Hepatocyte (in vitro differentiated cells): ENCODE data around the gene MACF1. TPM values are rescaled to one million over a fixed set of nuclear protein-coding genes. Genes with fewer than 3 reads are reported as not detected.

Source experiments
- DNase-seq: peaks from one replicate; pipeline ENCODE4 v3.0.0-alpha.2; 2016; ENCODE audit warnings: low spot score
- H2AFZ ChIP-seq: fragments of 200-600 bp; sonication (generic); 2 replicates; pipeline ENCODE4 v1.6.0; 2016; ENCODE audit warnings: antibody characterized with exemption, mild to moderate bottlenecking
- H3K27ac ChIP-seq: fragments of 200-600 bp; sonication (generic); 2 replicates; pipeline ENCODE4 v1.5.1; 2016; ENCODE audit warnings: mild to moderate bottlenecking
- H3K27me3 ChIP-seq: fragments of 200-600 bp; sonication (generic); 2 replicates; pipeline ENCODE4 v1.6.1; 2016
- H3K36me3 ChIP-seq: fragments of 200-600 bp; sonication (generic); replicated peaks from 2 replicates; pipeline ENCODE4 v1.5.1; 2016; ENCODE audit warnings: low read depth; ENCODE audit not compliant: insufficient read depth
- H3K4me1 ChIP-seq: fragments of 200-600 bp; sonication (generic); 2 replicates; pipeline ENCODE4 v1.5.1; 2016; ENCODE audit warnings: mild to moderate bottlenecking, moderate library complexity; ENCODE audit not compliant: insufficient read depth
- H3K4me2 ChIP-seq: fragments of 200-600 bp; sonication (generic); 2 replicates; pipeline ENCODE4 v1.6.0; 2016
- H3K4me3 ChIP-seq: fragments of 200-600 bp; sonication (generic); 2 replicates; pipeline ENCODE4 v1.5.1; 2016; ENCODE audit warnings: mild to moderate bottlenecking
- H3K79me2 ChIP-seq: fragments of 200-600 bp; sonication (generic); 2 replicates; pipeline ENCODE4 v1.6.0; 2017; ENCODE audit warnings: mild to moderate bottlenecking
- H3K9me2 ChIP-seq: fragments of 200-600 bp; sonication (generic); replicated peaks from 2 replicates; pipeline ENCODE4 v1.6.0; 2017; ENCODE audit warnings: mild to moderate bottlenecking; ENCODE audit not compliant: insufficient read depth
- H3K9me3 ChIP-seq: fragments of 200-600 bp; sonication (generic); 2 replicates; pipeline ENCODE4 v1.5.1; 2016; ENCODE audit warnings: low read depth, mild to moderate bottlenecking
- H4K20me1 ChIP-seq: fragments of 200-600 bp; sonication (generic); 2 replicates; pipeline ENCODE4 v1.6.0; 2016; ENCODE audit warnings: mild to moderate bottlenecking; ENCODE audit not compliant: insufficient read depth, poor library complexity, severe bottlenecking
- CTCF ChIP-seq: fragments of 200-600 bp; sonication (generic); IDR thresholded peaks from 2 replicates; pipeline ENCODE4 v1.5.1; 2016; ENCODE audit warnings: antibody characterized with exemption, mild to moderate bottlenecking; ENCODE audit not compliant: poor library complexity
- EZH2 ChIP-seq: fragments of 200-600 bp; sonication (generic); IDR thresholded peaks from 2 replicates; pipeline ENCODE4 v1.6.1; 2016; ENCODE audit warnings: antibody characterized with exemption, mild to moderate bottlenecking, borderline replicate concordance
- EZH2phosphoT487 ChIP-seq: fragments of 200-600 bp; sonication (generic); IDR thresholded peaks from one replicate; pipeline ENCODE4 v1.6.1; 2018; ENCODE audit warnings: antibody characterized with exemption, mild to moderate bottlenecking, low read depth, moderate library complexity; ENCODE audit not compliant: unreplicated experiment, severe bottlenecking
- WGBS: methylation state at CpG from one replicate; pipeline ENCODE4 v1.1.6; 2016; ENCODE audit warnings: low lambda C conversion rate; ENCODE audit errors: missing lambda C conversion rate; 5-methylcytosine and 5-hydroxymethylcytosine counted together
- polyA plus RNA-seq: library from polyadenylated mRNA; unstranded; fragments of >200 nt; fragmentation: Nextera tagmentation; extraction: Ambion mirVana; gene quantifications from 2 replicates; pipeline ENCODE4 v1.2.1, GENCODE V29; 2016
- total RNA-seq: library from RNA; depleted of rRNA; stranded (reverse); fragments of >200 nt; gene quantifications from 2 replicates; pipeline ENCODE4 v1.2.3, GENCODE V29; 2014

MACF1 gene
- total and polyA plus RNA-seq, 2 experiments from 2014 or later = 47.1 to 136 TPM

DNA sequence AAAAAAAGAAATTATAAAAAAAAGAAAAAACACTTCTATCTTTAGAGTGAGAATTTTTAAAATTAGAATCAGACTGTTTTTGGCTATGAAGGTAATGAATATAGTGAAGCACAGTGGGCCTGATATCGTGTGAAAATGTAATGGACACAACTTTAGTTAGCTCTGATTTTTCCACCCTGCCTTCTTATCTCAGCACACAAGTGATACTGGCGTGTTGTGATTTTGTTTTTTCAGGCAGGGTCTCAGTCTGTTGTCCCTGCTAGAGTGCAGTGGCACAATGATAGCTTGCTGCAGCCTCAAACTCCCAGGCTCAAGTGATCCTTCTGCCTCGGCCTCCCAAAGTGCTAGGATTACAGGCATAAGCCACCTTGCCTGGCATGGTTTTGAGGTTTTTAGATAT, 22.3 kb downstream of the MACF1 start:
- Histone ChIP-seq H3K4me1 (peaks cover 1% of the 10 kb centered on the region), H3K4me2 (no peak overlapping the region), H3K36me3 (no peaks in the 10 kb centered on the region), H3K79me2 (peaks cover 84% of the 10 kb centered on the region), H4K20me1 (peaks cover 10% of the 10 kb centered on the region), H3K27me3 (no peaks in the 10 kb centered on the region), H3K9me3 (no peaks in the 10 kb centered on the region), H2AFZ (no peak overlapping the region), H3K9me2 (no peaks in the 10 kb centered on the region), H3K27ac (no peak overlapping the region), H3K4me3 (no peak overlapping the region)
- no peak for TF ChIP-seq CTCF
- TF ChIP-seq EZH2 = no peak
- no peak for TF ChIP-seq EZH2phosphoT487
- 88% methylated on average over 3 of the region's 3 CpGs for WGBS
- no peak for DNase-seq

DNA sequence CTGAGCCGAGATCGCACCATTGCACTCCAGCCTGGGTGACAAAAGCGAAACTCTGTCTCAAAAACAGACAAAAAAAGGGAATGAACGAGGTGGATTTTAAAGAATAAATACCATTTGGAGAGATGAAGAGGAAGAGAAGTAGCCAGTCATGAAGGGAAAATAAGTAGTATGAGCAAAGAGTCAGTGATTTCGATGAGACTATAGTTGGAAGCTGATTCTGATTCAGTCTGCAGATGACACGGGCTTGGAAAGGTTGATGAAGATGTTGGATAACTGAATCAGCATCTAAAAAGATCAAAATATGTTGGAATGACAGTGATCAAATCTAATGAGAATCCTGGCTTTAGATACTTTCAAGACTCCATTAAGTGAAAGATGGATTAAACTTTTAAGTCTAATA, 23.8 kb downstream of the MACF1 start:
- Histone ChIP-seq H3K9me2 (no peaks in the 10 kb centered on the region), H3K79me2 (peaks cover 70% of the 10 kb centered on the region), H3K27ac (no peak overlapping the region), H4K20me1 (peaks cover 10% of the 10 kb centered on the region), H3K9me3 (no peaks in the 10 kb centered on the region), H3K4me1 (no peaks in the 10 kb centered on the region), H3K36me3 (no peaks in the 10 kb centered on the region), H2AFZ (no peak overlapping the region), H3K27me3 (no peaks in the 10 kb centered on the region), H3K4me3 (no peak overlapping the region), H3K4me2 (no peak overlapping the region)
- WGBS = 100% methylated on average over 6 of the region's 6 CpGs
- TF ChIP-seq EZH2phosphoT487 (no peak), EZH2 (no peak), CTCF (no peak)
- no peak for DNase-seq

DNA sequence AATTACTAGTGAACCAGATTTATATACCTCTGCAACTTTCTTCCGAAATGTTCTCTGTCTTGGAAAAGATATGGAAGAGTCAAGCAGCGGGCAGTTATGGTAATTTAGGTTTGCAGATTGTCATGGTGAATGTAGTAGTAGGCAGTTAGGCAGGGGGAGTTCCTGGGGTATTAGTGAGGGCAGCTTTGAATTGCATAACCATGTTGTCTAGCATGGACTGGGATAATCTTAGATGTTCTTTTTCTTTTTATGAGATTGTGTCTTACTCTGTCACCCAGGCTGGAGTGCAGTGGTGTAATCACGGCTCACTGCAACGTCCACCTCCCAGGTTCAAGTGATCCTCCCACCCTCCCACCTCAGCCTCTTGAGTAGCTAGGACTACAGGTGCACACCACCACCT, 25.0 kb downstream of the MACF1 start:
- no peaks in the 10 kb centered on the region for H3K4me1 ChIP-seq
- H3K4me2 ChIP-seq = no peak overlapping the region
- no peak for DNase-seq
- H3K4me3 ChIP-seq = no peak overlapping the region
- no peaks in the 10 kb centered on the region for H3K27me3 ChIP-seq
- H3K9me3 ChIP-seq = no peaks in the 10 kb centered on the region
- TF ChIP-seq EZH2phosphoT487 = no peak
- no peak for TF ChIP-seq EZH2
- TF ChIP-seq CTCF = no peak
- peaks cover 58% of the 10 kb centered on the region for H3K79me2 ChIP-seq
- no peak overlapping the region for H3K27ac ChIP-seq
- H3K36me3 ChIP-seq = no peaks in the 10 kb centered on the region
- no peaks in the 10 kb centered on the region for H3K9me2 ChIP-seq
- no peak overlapping the region for H2AFZ ChIP-seq
- 90% methylated on average over 4 of the region's 4 CpGs for WGBS
- peaks cover 10% of the 10 kb centered on the region for H4K20me1 ChIP-seq
